HepG2 (cell line): ENCODE measurements around the gene SHPK. TPM values are rescaled to one million over a fixed set of nuclear protein-coding genes. Genes with fewer than 3 reads are reported as not detected.

Source experiments
- ATAC-seq: fragments of 200-7000 bp; cut with Tn5 transposase; 3 replicates; pipeline ENCODE4 v1.9.1; 2020; ENCODE audit warnings: mild to moderate bottlenecking, moderate library complexity
- Bru-seq: library from RNA; stranded (reverse); fragments of 400-500 nt; gene quantifications from one replicate; lab custom pipeline; 2021; lab: Mats Ljungman, UMichigan
- BruChase-seq, 2 experiments: library from RNA; stranded (reverse); fragments of 400-500 nt; gene quantifications; one replicate each; lab custom pipeline; 2021; lab: Mats Ljungman, UMichigan
- BruUV-seq: library from RNA; stranded (reverse); fragments of 400-500 nt; replicated peaks from 2 replicates; lab custom pipeline; 2021; lab: Mats Ljungman, UMichigan
- CTCF ChIA-PET: fragments of 300-600 bp; formaldehyde crosslinking; extraction: SDS; loops from one replicate; lab custom pipeline; 2021; ENCODE audit warnings: low total read pairs, inconsistent platforms, low intra/inter-chr PET ratio; lab: Yijun Ruan, JAX
- POLR2A ChIA-PET: fragments of 350-600 bp; sonication (Branson Sonifier 250); formaldehyde crosslinking; loops from one replicate; lab custom pipeline; 2020; ENCODE audit warnings: antibody characterized with exemption, inconsistent platforms; lab: Yijun Ruan, JAX
- DNase-seq: peaks from one replicate; pipeline ENCODE4 v3.0.0-alpha.2; 2015; ENCODE audit warnings: low spot score
- FAIRE-seq: peaks from 3 replicates; lab custom pipeline; 2011; peaks lifted over from hg19 to GRCh38; lab: Jason Lieb, UNC
- H2AFZ ChIP-seq: one replicate; pipeline ENCODE4 v1.6.1; 2011; ENCODE audit warnings: low read length, inconsistent platforms
- H3K27ac ChIP-seq: fragments of 300-600 bp; 3 replicates; pipeline ENCODE4 v1.8.0; 2011; ENCODE audit warnings: mixed run types, mild to moderate bottlenecking, mixed read lengths, low read length, inconsistent platforms; ENCODE audit not compliant: insufficient read depth; ENCODE audit errors: extremely low read length
- H3K27me3 ChIP-seq, 2 experiments: fragments of 200-600 bp in 1 of 2; 2 replicates in 1 of 2; 3 replicates in 1 of 2; pipeline versions ENCODE4 v1.6.0 to v1.8.0; 2011; ENCODE audit warnings: low read length in 2 of 2, mild to moderate bottlenecking in 2 of 2, moderate library complexity in 2 of 2, inconsistent platforms in 1 of 2; ENCODE audit not compliant: insufficient read depth in 2 of 2, control insufficient read depth in 1 of 2
- H3K36me3 ChIP-seq, 2 experiments: fragments of 200-600 bp in 1 of 2; replicated peaks in 1 of 2; 2 replicates in 1 of 2; 3 replicates in 1 of 2; pipeline versions ENCODE4 v1.5.1 to v1.8.0; 2011; ENCODE audit warnings: low read length in 2 of 2, inconsistent platforms in 1 of 2; ENCODE audit not compliant: insufficient read depth in 2 of 2, control insufficient read depth in 1 of 2
- H3K4me1 ChIP-seq: 2 replicates; pipeline ENCODE4 v1.5.1; 2012; ENCODE audit warnings: low read length, inconsistent platforms; ENCODE audit not compliant: insufficient read depth
- H3K4me2 ChIP-seq: 2 replicates; pipeline ENCODE4 v1.6.0; 2011; ENCODE audit warnings: low read depth, low read length, inconsistent platforms
- H3K4me3 ChIP-seq, 3 experiments: fragments of 200-600 bp in 1 of 3; sonication (generic), shearing (Covaris generic) in 1 of 3; replicated peaks in 1 of 3; 2 replicates each; pipeline ENCODE4 v1.5.1; 2011 to 2016; ENCODE audit warnings: low read length in 3 of 3, inconsistent platforms in 2 of 3, low read depth in 2 of 3, mild to moderate bottlenecking in 2 of 3, control low read depth in 1 of 3, mixed read lengths in 1 of 3; ENCODE audit not compliant: insufficient read depth in 1 of 3
- H3K79me2 ChIP-seq: one replicate; pipeline ENCODE4 v1.6.1; 2011; ENCODE audit warnings: low read length, inconsistent platforms; ENCODE audit not compliant: insufficient read depth
- H3K9ac ChIP-seq: 2 replicates; pipeline ENCODE4 v1.6.0; 2011; ENCODE audit warnings: mild to moderate bottlenecking, low read depth, low read length, inconsistent platforms; ENCODE audit not compliant: insufficient read depth
- H3K9me3 ChIP-seq: 2 replicates; pipeline ENCODE4 v1.5.1; 2012; ENCODE audit warnings: mild to moderate bottlenecking, low read length
- H4K20me1 ChIP-seq: 2 replicates; pipeline ENCODE4 v1.6.0; 2011; ENCODE audit warnings: inconsistent platforms, mild to moderate bottlenecking, low read length, moderate library complexity; ENCODE audit not compliant: insufficient read depth
- FLYWCH1 ChIP-seq: sonication (generic); formaldehyde crosslinking; IDR thresholded peaks from 2 replicates; pipeline ENCODE4 v1.8.1; 2023; ENCODE audit warnings: mild to moderate bottlenecking, missing genetic modification reagents
- REPIN1 ChIP-seq: sonication (generic); formaldehyde crosslinking; IDR thresholded peaks from 2 replicates; pipeline ENCODE4 v1.8.0; 2022; ENCODE audit warnings: missing genetic modification reagents, low read depth, mild to moderate bottlenecking, borderline replicate concordance
- THRA ChIP-seq: sonication (generic); formaldehyde crosslinking; IDR thresholded peaks from 2 replicates; pipeline ENCODE4 v1.4.0; 2020; ENCODE audit warnings: missing genetic modification reagents, borderline replicate concordance
- ZBTB49 ChIP-seq: sonication (generic); formaldehyde crosslinking; IDR thresholded peaks from 2 replicates; pipeline ENCODE4 v1.4.0; 2020; ENCODE audit warnings: missing genetic modification reagents, borderline replicate concordance
- WGBS: methylation state at CpG from one replicate; pipeline ENCODE4 v1.1.6; 2017; ENCODE audit warnings: low lambda C conversion rate; 5-methylcytosine and 5-hydroxymethylcytosine counted together
- in situ Hi-C: cut with HindIII; loops from 2 replicates; pipeline ENCODE4 v1.10.0; 2017; ENCODE audit warnings: low pct_unique_long_range_greater_than_20kb; ENCODE audit not compliant: extremely low pct_ligation_motif_present
- intact Hi-C: fragments of 100-400 bp; cut with micrococcal nuclease; formaldehyde crosslinking; loops from one replicate; pipeline ENCODE4 v1.10.0; 2022; ENCODE audit not compliant: unreplicated experiment
- long read RNA-seq, 2 experiments: library from RNA in 1 of 2; library from polyadenylated mRNA in 1 of 2; stranded (forward) in 1 of 2; unstranded in 1 of 2; transcript quantifications; one replicate each; pipeline ENCODE4 v2.0.0, GENCODE V29; 2019 to 2022
- polyA minus RNA-seq, 3 experiments: library from RNA; depleted of rRNA, polyadenylated mRNA; stranded (reverse); fragments of >200 nt; gene quantifications; 2 replicates each; pipeline ENCODE4 v1.2.3, GENCODE V29; 2011; ENCODE audit warnings: low replicate concordance in 1 of 3
- polyA plus RNA-seq, 8 experiments: library from polyadenylated mRNA; depleted of rRNA in 3 of 8; stranded (reverse) in 7 of 8; unstranded in 1 of 8; fragments of >200 nt; fragmentation: Illumina TruSeq in 4 of 8; extraction: Trizol in 4 of 8; gene quantifications; 2 replicates each; pipeline versions ENCODE4 v1.2.1 to v1.2.3, GENCODE V29; 2011 to 2016; ENCODE audit warnings: low read depth in 4 of 8, missing spikeins in 1 of 8, mixed read lengths in 1 of 8; ENCODE audit not compliant: insufficient read depth in 1 of 8
- total RNA-seq, 5 experiments: library from RNA; depleted of rRNA; stranded (reverse); fragments of >200 nt; fragmentation: Illumina TruSeq; extraction: Trizol; gene quantifications; 2 replicates each; pipeline ENCODE4 v1.2.3, GENCODE V29; 2016; ENCODE audit warnings: low read depth in 1 of 5
- TF ChIP-seq, protein P1 (sequence below): sonication (generic); formaldehyde crosslinking; conservative IDR thresholded peaks from 2 replicates; pipeline ENCODE4 v1.4.0; 2020; ENCODE audit warnings: missing genetic modification reagents
- TF ChIP-seq, protein P2 (sequence below): sonication (generic); formaldehyde crosslinking; IDR thresholded peaks from 2 replicates; pipeline ENCODE4 v1.4.0; 2020; ENCODE audit warnings: missing genetic modification reagents, mild to moderate bottlenecking, borderline replicate concordance

The SHPK gene
- total RNA-seq (2016; rRNA removed; fragmentation: Illumina TruSeq; extraction: Trizol) = 25.2 and 30.9 TPM in 2 replicates
- total RNA-seq (2016; cell fraction: cytosol; rRNA removed; fragmentation: Illumina TruSeq; extraction: Trizol; ENCODE audit: low read depth) = 3.5 and 3.8 TPM in 2 replicates
- total RNA-seq (2016; cell fraction: insoluble cytoplasmic fraction; rRNA removed; fragmentation: Illumina TruSeq; extraction: Trizol) = 25.0 and 28.4 TPM in 2 replicates
- 7.6 and 8.2 TPM in 2 replicates for total RNA-seq (2016; cell fraction: membrane; rRNA removed; fragmentation: Illumina TruSeq; extraction: Trizol)
- 20.4 and 24.0 TPM in 2 replicates for total RNA-seq (2016; cell fraction: nucleus; rRNA removed; fragmentation: Illumina TruSeq; extraction: Trizol)
- 16.2 and 20.4 TPM in 2 replicates for polyA plus RNA-seq (2011; rRNA removed)
- polyA plus RNA-seq (2011; cell fraction: cytosol; rRNA removed) = 16.1 and 16.7 TPM in 2 replicates
- 27.2 and 28.1 TPM in 2 replicates for polyA plus RNA-seq (2011; cell fraction: nucleus; rRNA removed)
- polyA plus RNA-seq (2012) = 13.6 and 14.5 TPM in 2 replicates
- 1.1 and 1.2 TPM in 2 replicates for polyA plus RNA-seq (2016; cell fraction: cytosol; fragmentation: Illumina TruSeq; extraction: Trizol; ENCODE audit: low read depth)
- polyA plus RNA-seq (2016; cell fraction: insoluble cytoplasmic fraction; fragmentation: Illumina TruSeq; extraction: Trizol; ENCODE audit: low read depth) = 18.4 and 20.4 TPM in 2 replicates
- 2.5 and 3.0 TPM in 2 replicates for polyA plus RNA-seq (2016; cell fraction: membrane; fragmentation: Illumina TruSeq; extraction: Trizol; ENCODE audit: low read depth)
- polyA plus RNA-seq (2016; cell fraction: nucleus; fragmentation: Illumina TruSeq; extraction: Trizol; ENCODE audit: insufficient read depth, low read depth) = 24.9 and 27.7 TPM in 2 replicates
- 24.9 and 63.4 TPM in 2 replicates for polyA minus RNA-seq (2011; rRNA and poly(A)+ RNA removed; ENCODE audit: low replicate concordance)
- polyA minus RNA-seq (2011; cell fraction: cytosol; rRNA and poly(A)+ RNA removed) = 15.3 and 17.2 TPM in 2 replicates
- polyA minus RNA-seq (2011; cell fraction: nucleus; rRNA and poly(A)+ RNA removed) = 33.7 and 38.2 TPM in 2 replicates
- Bru-seq, nascent RNA = percentile 84 among the genes with signal in this experiment
- percentile 92 among the genes with signal in this experiment for BruChase-seq, experiment 1, labeled RNA remaining after a 6-hour chase
- percentile 94 among the genes with signal in this experiment for BruChase-seq, experiment 2, labeled RNA remaining after a 2-hour chase
- long read RNA-seq, experiment 1, transcript SHPK-201 (7 exons, 3,838 nt) = major isoform, 9 of 13 reads
- long read RNA-seq, experiment 1, partial matches to known transcripts = 0 of 13 reads
- long read RNA-seq, experiment 1, other reads (novel, unspliced or antisense) = 4 of 13 reads
- long read RNA-seq, experiment 2, transcript SHPK-201 (7 exons, 3,838 nt) = major isoform, 7 of 18 reads
- long read RNA-seq, experiment 2, partial matches to known transcripts = 2 of 18 reads
- long read RNA-seq, experiment 2, other reads (novel, unspliced or antisense) = 9 of 18 reads

DNA sequence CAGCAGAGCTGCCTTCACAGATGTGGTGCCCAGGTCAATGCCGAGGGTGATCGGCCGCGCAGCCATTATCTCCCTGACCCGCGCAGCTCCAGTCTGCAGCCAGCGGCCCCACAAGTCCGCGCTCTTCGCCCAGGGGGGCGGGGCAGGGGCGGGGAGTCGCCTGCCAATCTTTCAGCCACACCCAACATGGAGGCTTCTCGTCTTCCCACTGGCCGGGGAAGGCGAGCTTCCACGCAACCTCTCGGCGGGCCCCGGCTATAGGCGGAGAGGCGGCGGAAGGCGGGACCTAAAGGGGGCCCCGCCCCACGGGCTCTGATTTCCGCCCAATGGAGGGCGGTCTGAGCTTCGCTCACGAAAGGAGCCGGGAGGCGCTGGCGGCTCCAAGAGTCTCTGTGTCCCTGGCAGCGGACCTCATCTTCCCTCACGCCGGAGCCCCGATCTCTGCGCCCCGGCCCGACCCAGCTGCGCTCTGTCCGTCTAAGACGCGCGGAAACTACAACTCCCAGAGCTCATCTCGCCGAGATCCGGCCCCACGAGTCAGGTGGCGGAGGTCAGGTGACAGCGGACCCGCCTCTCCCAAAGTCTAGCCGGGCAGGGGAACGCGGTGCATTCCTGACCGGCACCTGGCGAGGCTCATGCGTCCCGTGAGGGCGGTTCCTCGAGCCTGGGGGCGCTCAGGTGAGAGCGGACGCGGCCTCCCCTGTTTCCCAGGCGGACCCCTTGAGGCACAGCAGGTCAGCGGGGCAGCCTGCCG, at the start of gene SHPK, which contains the start of gene CTNS:
Gene SHPK (minus strand): TSS at position 97 of the 754 bp plus-strand sequence. CDS start 31 bp downstream, at position 66.
Gene CTNS (plus strand): TSS at position 607 of the 754 bp plus-strand sequence. CDS start 3,447 bp downstream, outside the sequence.
- in situ Hi-C loops (no loop called here), intact Hi-C loops (no loop called here)
- Histone ChIP-seq H3K4me3 (peak within 1 kb of the TSS; percentile 89 to 97 (median 90)), H3K27ac (peak within 1 kb of the TSS; percentile 98), H4K20me1 (peaks cover 13% of the 10 kb centered on the region), H3K36me3 (peaks cover 3 to 9% of the 10 kb centered on the region in 2 experiments; a peak in 3 of 5 replicates), H3K79me2 (peaks cover 24% of the 10 kb centered on the region), H3K4me1 (peaks cover 63% of the 10 kb centered on the region), H3K4me2 (peak within 1 kb of the TSS; percentile 93), H3K9ac (peak within 1 kb of the TSS; percentile 96), H2AFZ (no peak within 1 kb of the TSS), H3K27me3 (no peaks in the 10 kb centered on the region; a peak in 1 of 5 replicates), H3K9me3 (no peaks in the 10 kb centered on the region)
- DNase-seq (peak; percentile 95), ATAC-seq (peak; percentile 91), FAIRE-seq (peak; percentile 81)
- WGBS = 1% methylated on average over 16 of the region's 68 CpGs
- ChIA-PET CTCF (no interaction called here), POLR2A (interaction anchor here (0.6 to 2.4 kb wide), 20 partner anchors 9 to 950 kb away, joined by 3 to 74 read pairs (median 6); partner anchors contain the start of genes CYB5D2, EMC6, HASPIN and TAX1BP3)
- no TSS peak for BruUV-seq
- TF ChIP-seq THRA (CRISPR knock-in tag) = peak; percentile 13; the same call in 1 of the 2 replicates
- TF ChIP-seq, protein P1, sequence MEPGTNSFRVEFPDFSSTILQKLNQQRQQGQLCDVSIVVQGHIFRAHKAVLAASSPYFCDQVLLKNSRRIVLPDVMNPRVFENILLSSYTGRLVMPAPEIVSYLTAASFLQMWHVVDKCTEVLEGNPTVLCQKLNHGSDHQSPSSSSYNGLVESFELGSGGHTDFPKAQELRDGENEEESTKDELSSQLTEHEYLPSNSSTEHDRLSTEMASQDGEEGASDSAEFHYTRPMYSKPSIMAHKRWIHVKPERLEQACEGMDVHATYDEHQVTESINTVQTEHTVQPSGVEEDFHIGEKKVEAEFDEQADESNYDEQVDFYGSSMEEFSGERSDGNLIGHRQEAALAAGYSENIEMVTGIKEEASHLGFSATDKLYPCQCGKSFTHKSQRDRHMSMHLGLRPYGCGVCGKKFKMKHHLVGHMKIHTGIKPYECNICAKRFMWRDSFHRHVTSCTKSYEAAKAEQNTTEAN (CRISPR knock-in tag) = peak; percentile 33; the same call in 1 of the 2 replicates
- no peak for TF ChIP-seq ZBTB49
- TF ChIP-seq, protein P2, sequence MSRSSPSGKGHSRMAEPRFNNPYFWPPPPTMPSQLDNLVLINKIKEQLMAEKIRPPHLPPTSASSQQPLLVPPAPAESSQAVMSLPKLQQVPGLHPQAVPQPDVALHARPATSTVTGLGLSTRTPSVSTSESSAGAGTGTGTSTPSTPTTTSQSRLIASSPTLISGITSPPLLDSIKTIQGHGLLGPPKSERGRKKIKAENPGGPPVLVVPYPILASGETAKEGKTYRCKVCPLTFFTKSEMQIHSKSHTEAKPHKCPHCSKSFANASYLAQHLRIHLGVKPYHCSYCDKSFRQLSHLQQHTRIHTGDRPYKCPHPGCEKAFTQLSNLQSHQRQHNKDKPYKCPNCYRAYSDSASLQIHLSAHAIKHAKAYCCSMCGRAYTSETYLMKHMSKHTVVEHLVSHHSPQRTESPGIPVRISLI (CRISPR knock-in tag) = no peak; the same call in 1 of the 2 replicates
- 0 out of 2 replicates have a peak, but pooled peaks have one; percentile 22 for TF ChIP-seq REPIN1 (CRISPR knock-in tag)
- TF ChIP-seq FLYWCH1 (CRISPR knock-in tag) = no peak
